HG02759 (cell line): ENCODE data around the gene STIP1.

Experiments used
- ATAC-seq: cut with Tn5 transposase; IDR thresholded peaks from one replicate; pipeline ENCODE4 v1.9.1; 2021; ENCODE audit warnings: mild to moderate bottlenecking, moderate library complexity; ENCODE audit not compliant: unreplicated experiment

STIP1 gene

GRCh38 chr11:64248578-64248977 lies 62.6 kb downstream of the STIP1 start:
- ATAC-seq = no peak

DNA sequence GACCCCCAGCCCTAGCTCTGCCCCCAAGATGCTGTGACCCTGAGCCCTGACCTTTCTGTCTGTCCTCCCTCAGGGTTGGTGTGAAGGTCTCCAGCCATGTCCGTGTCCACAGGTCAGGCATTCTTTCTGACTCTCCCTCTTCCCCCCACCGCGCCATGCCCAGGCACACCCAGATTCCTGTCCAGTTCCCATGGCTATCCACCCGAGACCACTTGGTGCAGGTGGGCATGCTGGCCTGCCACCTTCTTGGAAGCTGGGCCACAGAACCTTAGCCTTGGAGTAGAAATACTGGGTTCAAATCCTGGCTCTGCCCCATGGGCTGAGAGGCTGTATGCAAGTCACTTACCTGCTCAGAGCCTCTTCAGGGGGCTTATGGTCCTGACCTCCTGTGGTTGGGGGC lies 63.1 kb downstream of the STIP1 start:
- no peak for ATAC-seq

- no peak for ATAC-seq
Observed at GRCh38 chr11:64249563-64250414, 63.8 kb downstream of the STIP1 start.

DNA sequence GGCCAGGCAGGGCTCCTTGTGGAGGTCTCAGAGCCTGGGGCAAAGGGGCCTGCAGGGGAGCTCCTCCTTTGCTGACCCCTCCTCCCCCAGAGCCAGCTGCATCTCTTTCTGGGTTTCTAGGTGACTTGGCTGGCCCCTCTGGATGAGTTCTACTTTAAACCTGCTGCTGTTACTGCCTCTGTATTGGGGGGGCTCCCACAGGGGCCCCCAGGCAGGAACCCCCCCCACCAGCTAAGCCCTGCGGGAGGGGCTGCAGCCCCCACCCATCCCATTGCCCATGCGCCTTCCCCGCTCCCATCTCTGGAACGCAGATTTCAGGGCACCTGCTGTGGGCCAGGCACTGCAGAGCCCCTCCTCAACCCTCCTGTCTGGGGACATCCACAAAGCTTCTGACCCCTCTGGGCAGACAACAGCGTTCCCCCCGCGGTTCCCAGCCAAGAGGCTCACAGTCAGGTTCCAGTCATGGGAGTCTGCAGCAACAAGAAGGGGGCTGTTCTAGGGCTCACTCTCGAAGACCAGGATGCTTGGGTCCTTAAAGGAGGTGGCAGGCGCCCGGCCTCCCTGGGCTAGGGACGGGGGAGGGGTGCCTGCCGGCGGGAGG lies 64.5 kb downstream of the STIP1 start:
- ATAC-seq = no peak

- ATAC-seq = peak; percentile 44
Observed at GRCh38 chr11:64251016-64251752, 65.2 kb downstream of the STIP1 start, which contains the start of gene PLCB3. Gene PLCB3, plus strand, starts transcription at chr11:64251530. Its CDS starts 120 bp downstream, at chr11:64251650.

DNA sequence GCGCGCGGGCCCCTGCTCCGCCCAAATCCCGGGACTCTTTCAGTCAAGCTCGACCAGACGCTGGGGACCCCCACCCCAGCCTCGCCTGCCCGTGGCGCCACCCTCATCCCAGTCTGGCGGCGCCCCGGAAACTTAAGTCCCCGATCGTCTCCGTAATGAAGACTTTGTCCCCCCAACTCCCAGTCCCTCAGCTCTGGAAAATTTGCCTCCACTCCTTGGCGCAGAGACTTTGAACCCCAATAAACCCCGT lies 65.7 kb downstream of the STIP1 start:
- ATAC-seq = no peak

DNA sequence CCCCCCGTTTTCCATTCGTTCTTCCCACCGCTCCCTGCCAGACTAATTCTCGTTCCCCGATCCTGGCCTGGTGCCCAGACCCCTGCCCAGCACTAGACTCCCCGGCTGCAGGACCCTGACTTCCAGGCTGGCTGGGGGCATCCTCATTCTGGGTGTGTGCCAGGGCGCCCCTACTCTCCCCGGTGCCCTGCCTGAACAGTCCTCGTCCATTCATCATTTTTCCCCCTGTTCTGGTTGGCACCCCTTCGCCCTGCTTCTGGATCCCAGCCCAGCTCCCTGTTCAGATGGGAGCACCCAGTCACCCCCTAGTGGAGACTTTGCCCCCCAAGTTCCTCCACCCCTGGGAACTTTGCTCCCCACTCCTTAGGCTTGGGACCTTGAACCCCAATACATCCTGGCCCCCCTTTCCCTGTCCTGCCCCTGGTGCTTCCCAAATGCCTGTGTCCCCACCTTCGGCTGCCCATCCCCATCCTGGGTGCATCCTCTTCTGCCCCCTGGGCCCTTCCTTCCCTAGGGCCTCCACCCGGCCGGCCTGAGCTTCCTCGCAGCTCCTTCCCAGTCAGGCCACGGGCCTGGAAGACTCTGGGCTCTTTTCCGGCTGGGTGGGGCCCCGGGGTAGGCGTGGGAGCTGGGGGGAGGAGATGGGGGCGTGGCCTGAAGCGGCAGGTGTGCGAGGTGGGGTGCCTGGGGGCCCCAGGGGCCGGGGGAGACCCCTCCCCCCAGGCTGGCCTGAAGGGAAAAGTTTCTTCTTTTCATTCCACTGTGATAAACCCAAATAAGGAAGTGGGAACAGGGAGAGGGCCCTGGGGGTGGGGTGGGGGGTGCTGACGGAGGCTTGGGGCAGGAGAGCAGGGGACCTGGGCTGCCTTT lies 66.3 kb downstream of the STIP1 start:
- ATAC-seq = no peak

GRCh38 chr11:64253043-64253442 lies 67.1 kb downstream of the STIP1 start:
- ATAC-seq = no peak

GRCh38 chr11:64253481-64253880 lies 67.5 kb downstream of the STIP1 start:
- ATAC-seq = no peak
